Activated CD8-positive, alpha-beta memory T cell treated with anti-CD3 and anti-CD28 coated beads for 24 hours (primary cell): ENCODE results near the gene NOTCH2NLA.
"Not testable (repeated sequence)": the region's sequence is repeated elsewhere in the genome, so short reads cannot be mapped to it uniquely, and the experiment has no call there.

Source experiments
- DNase-seq: peaks from one replicate; pipeline ENCODE4 v3.0.0-alpha.2; 2020

Gene NOTCH2NLA

DNA sequence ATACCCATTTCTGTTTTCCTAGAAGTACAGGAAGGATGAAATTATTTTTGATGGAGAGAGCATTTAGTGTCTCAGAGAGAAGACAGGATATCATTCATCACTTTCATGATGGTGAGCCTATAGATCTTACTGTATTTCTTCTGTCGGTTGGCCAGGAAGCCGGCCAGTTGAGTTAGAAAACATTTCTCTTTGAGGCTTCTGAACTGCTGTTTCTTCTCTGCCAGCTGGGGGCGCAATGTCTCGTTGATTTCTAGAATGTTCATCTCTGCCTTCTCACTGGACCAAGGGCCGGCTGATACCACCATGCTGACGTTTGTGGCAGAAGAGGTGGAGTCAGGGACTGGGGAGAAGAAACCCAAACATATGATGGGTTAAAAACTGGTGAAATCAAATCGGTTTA is 84.4 kb downstream of the NOTCH2NLA start, which contains the start of gene NBPF10:
Gene NBPF10, minus strand, starts transcription at position 340 of the 400 bp plus-strand sequence. Its CDS starts 35 bp downstream, at position 305.
- DNase-seq: not testable (repeated sequence)
